ENCODE data around the gene ZRANB1. TPM values are rescaled to one million over a fixed set of nuclear protein-coding genes. Genes with fewer than 3 reads are reported as not detected.

Gene ZRANB1
- total and polyA plus RNA-seq, 2 experiments from 2014 or later = 6.6 to 21.9 TPM

- no peaks in the 10 kb centered on the region for H3K36me3 ChIP-seq (ENCODE audit: low read depth)
- peaks cover 15% of the 10 kb centered on the region for H3F3A ChIP-seq (ENCODE audit: insufficient read depth)
- in situ Hi-C loops (cut with MboI) = no loop called here
- no peak overlapping the region for H3K4me3 ChIP-seq
- no peaks in the 10 kb centered on the region for H4K20me1 ChIP-seq (ENCODE audit: insufficient read depth)
- peak overlapping the region; percentile 62 for H3K27ac ChIP-seq
- H3K9ac ChIP-seq = no peak overlapping the region
- H3K27me3 ChIP-seq (replicated peaks; ENCODE audit: insufficient read depth) = no peaks in the 10 kb centered on the region
- no peaks in the 10 kb centered on the region for H3K9me2 ChIP-seq (ENCODE audit: insufficient read depth)
- 1 to 3% methylated on average over 9 of the region's 9 CpGs for WGBS, 2 experiments (ENCODE audit: low coverage in 1 of 2, low lambda C conversion rate in 2 of 2, missing lambda C conversion rate in 2 of 2)
- no peak for TF ChIP-seq EZH2phosphoT487 (IDR thresholded peaks at IDR 0.05; ENCODE audit: insufficient read depth, low read depth)
- no peak for TF ChIP-seq EZH2 (IDR thresholded peaks at IDR 0.05; ENCODE audit: insufficient read depth, poor library complexity, severe bottlenecking)
- H3K9me3 ChIP-seq (ENCODE audit: low read depth) = no peaks in the 10 kb centered on the region
- H3K4me1 ChIP-seq (ENCODE audit: insufficient read depth) = peaks cover 16% of the 10 kb centered on the region
- peak; percentile 96 for DNase-seq
- H3K79me2 ChIP-seq (ENCODE audit: insufficient read depth) = no peaks in the 10 kb centered on the region
- no peak overlapping the region for H2AFZ ChIP-seq
- H3K4me2 ChIP-seq (ENCODE audit: unreplicated experiment) = peak overlapping the region; percentile 14
These were observed 35.3 kb upstream of the ZRANB1 start for GRCh38 chr10:124906551-124907001.

GRCh38 chr10:124909563-124909962 is 32.4 kb upstream of the ZRANB1 start:
- 97 to 98% methylated on average over 8 of the region's 8 CpGs for WGBS, 2 experiments (ENCODE audit: low coverage in 1 of 2, low lambda C conversion rate in 2 of 2, missing lambda C conversion rate in 2 of 2)
- Histone ChIP-seq H4K20me1 (ENCODE audit: insufficient read depth) (no peaks in the 10 kb centered on the region), H2AFZ (no peak overlapping the region), H3K79me2 (ENCODE audit: insufficient read depth) (no peaks in the 10 kb centered on the region), H3K9me3 (ENCODE audit: low read depth) (no peaks in the 10 kb centered on the region), H3K27ac (no peak overlapping the region), H3K36me3 (ENCODE audit: low read depth) (no peaks in the 10 kb centered on the region), H3F3A (ENCODE audit: insufficient read depth) (peaks cover 32% of the 10 kb centered on the region), H3K9ac (no peak overlapping the region), H3K27me3 (replicated peaks; ENCODE audit: insufficient read depth) (no peaks in the 10 kb centered on the region), H3K4me1 (ENCODE audit: insufficient read depth) (peaks cover 28% of the 10 kb centered on the region), H3K9me2 (ENCODE audit: insufficient read depth) (no peaks in the 10 kb centered on the region), H3K4me3 (no peak overlapping the region), H3K4me2 (ENCODE audit: unreplicated experiment) (no peak overlapping the region)
- in situ Hi-C loops (cut with MboI) = no loop called here
- no peak for DNase-seq
- TF ChIP-seq EZH2phosphoT487 (IDR thresholded peaks at IDR 0.05; ENCODE audit: insufficient read depth, low read depth) (no peak), EZH2 (IDR thresholded peaks at IDR 0.05; ENCODE audit: insufficient read depth, poor library complexity, severe bottlenecking) (no peak)

GRCh38 chr10:124911124-124912067 is 30.5 kb upstream of the ZRANB1 start:
- Histone ChIP-seq H3K4me2 (ENCODE audit: unreplicated experiment) (peak overlapping the region; percentile 86), H3F3A (ENCODE audit: insufficient read depth) (peaks cover 26% of the 10 kb centered on the region), H3K4me3 (peak overlapping the region; percentile 46), H3K9me3 (ENCODE audit: low read depth) (no peaks in the 10 kb centered on the region), H4K20me1 (ENCODE audit: insufficient read depth) (no peaks in the 10 kb centered on the region), H2AFZ (peak overlapping the region; percentile 79), H3K79me2 (ENCODE audit: insufficient read depth) (no peaks in the 10 kb centered on the region), H3K36me3 (ENCODE audit: low read depth) (no peaks in the 10 kb centered on the region), H3K27me3 (replicated peaks; ENCODE audit: insufficient read depth) (no peaks in the 10 kb centered on the region), H3K9me2 (ENCODE audit: insufficient read depth) (no peaks in the 10 kb centered on the region), H3K4me1 (ENCODE audit: insufficient read depth) (peaks cover 26% of the 10 kb centered on the region), H3K9ac (peak overlapping the region; percentile 50), H3K27ac (peak overlapping the region; percentile 69)
- DNase-seq = peak; percentile 72
- in situ Hi-C loops (cut with MboI) = no loop called here
- 46% methylated on average over 14 of the region's 14 CpGs for WGBS, 2 experiments (ENCODE audit: low coverage in 1 of 2, low lambda C conversion rate in 2 of 2, missing lambda C conversion rate in 2 of 2)
- TF ChIP-seq EZH2 (IDR thresholded peaks at IDR 0.05; ENCODE audit: insufficient read depth, poor library complexity, severe bottlenecking) (no peak), EZH2phosphoT487 (IDR thresholded peaks at IDR 0.05; ENCODE audit: insufficient read depth, low read depth) (no peak)

- WGBS, 2 experiments (ENCODE audit: low coverage in 1 of 2, low lambda C conversion rate in 2 of 2, missing lambda C conversion rate in 2 of 2) = 77% methylated on average over 5 of the region's 5 CpGs
- peak overlapping the region; percentile 46; the same call in 1 of the 2 replicates for H3K4me3 ChIP-seq
- H3K4me1 ChIP-seq (ENCODE audit: insufficient read depth) = peaks cover 26% of the 10 kb centered on the region
- H3K4me2 ChIP-seq (ENCODE audit: unreplicated experiment) = peak overlapping the region; percentile 86
- H3K79me2 ChIP-seq (ENCODE audit: insufficient read depth) = no peaks in the 10 kb centered on the region
- H3K27ac ChIP-seq = peak overlapping the region; percentile 69
- no peaks in the 10 kb centered on the region for H4K20me1 ChIP-seq (ENCODE audit: insufficient read depth)
- DNase-seq = peak; percentile 46
- no peaks in the 10 kb centered on the region for H3K9me2 ChIP-seq (ENCODE audit: insufficient read depth)
- no peaks in the 10 kb centered on the region for H3K27me3 ChIP-seq (replicated peaks; ENCODE audit: insufficient read depth)
- H3K9me3 ChIP-seq (ENCODE audit: low read depth) = no peaks in the 10 kb centered on the region
- in situ Hi-C loops (cut with MboI) = no loop called here
- TF ChIP-seq EZH2 (IDR thresholded peaks at IDR 0.05; ENCODE audit: insufficient read depth, poor library complexity, severe bottlenecking) (no peak), EZH2phosphoT487 (IDR thresholded peaks at IDR 0.05; ENCODE audit: insufficient read depth, low read depth) (no peak)
- H3K9ac ChIP-seq = peak overlapping the region; percentile 50
- no peaks in the 10 kb centered on the region for H3K36me3 ChIP-seq (ENCODE audit: low read depth)
- peaks cover 26% of the 10 kb centered on the region for H3F3A ChIP-seq (ENCODE audit: insufficient read depth)
- H2AFZ ChIP-seq = peak overlapping the region; percentile 79
These were observed 29.6 kb upstream of the ZRANB1 start for GRCh38 chr10:124912101-124912886.

Data from GM23248 (cell line).